ENCODE data around the gene EFNA1.
A peak's percentile ranks its signal among the peaks of the same experiment; 100 is the strongest.
"Not testable (repeated sequence)": the region's sequence is repeated elsewhere in the genome, so short reads cannot be mapped to it uniquely, and the experiment has no call there.

Gene EFNA1

DNA sequence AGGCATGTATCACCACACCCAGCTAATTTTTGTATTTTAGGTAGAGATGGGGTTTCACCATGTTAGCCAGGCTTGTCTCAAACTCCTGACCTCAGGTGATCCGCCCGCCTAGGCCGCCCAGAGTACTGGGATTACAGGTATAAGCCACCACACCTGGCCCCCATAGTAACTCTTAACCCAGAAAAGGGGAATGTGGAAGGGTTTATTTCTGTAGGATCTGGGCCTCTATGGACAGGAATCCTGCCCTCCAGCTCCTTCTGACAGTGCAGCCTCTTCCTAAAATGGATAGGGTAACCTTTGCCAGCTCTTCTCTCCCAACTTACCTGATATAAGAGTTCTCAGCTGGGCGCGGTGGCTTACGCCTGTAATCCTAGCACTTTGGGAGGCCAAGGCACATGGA is 35.0 kb downstream of the EFNA1 start:
- DNase-seq = not testable (repeated sequence)

DNA sequence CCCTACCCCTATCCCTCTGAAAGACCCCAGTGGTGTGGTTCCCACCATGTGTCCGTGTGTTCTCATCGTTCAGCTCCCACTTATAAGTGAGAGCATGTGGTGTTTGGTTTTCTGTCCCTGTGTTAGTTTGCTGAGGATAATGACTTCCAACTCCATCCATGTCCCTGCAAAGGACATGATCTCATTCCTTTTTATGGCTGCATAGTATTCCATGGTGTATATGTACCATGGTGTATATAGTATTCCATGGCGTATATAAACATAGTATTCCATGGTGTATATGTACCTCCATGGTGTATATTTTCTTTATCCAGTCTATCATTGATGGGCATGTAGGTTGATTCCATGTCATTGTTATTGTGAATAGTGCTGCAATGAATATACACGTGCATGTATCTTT is 36.1 kb downstream of the EFNA1 start:
- DNase-seq = not testable (repeated sequence)

DNA sequence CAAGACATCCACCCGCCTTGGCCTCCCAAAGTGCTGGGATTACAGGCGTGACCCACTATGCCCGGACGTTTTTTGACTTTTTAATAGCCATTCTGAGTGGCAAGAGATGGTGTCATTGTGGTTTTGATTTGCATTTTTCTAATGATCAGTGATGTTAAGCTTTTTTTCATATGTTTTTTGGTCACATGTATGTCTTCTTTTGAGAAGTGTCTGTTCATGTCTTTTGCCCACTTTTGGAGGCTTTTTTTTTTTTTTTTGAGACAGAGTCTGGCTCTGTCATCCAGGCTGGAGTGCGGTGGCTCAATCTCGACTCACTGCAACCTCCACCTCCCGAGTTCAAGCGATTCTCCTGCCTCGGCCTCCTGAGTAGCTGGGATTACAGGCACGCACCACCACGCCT is 36.9 kb downstream of the EFNA1 start:
- not testable (repeated sequence) for DNase-seq

DNA sequence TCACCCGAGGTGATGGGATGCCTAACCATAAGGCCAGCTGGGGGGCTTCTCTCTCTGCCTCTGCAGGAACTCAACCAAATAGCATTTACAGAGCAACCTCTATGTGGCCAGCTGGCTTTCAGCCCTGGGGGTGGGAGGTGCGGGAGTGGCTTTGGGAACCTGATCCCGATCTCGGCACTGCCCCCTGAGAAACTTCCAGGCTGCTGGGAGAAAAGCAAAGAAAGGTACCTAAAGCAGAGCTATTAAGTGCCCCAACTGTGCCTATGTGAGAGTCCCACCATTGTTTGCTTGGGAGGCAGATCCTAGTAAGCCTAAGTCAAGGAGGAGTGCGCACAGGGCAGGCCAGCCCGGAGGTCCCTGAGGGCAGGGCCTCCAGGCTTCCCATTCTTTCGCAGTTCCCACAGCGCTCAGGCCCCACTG is 38.4 kb downstream of the EFNA1 start:
- no peak for DNase-seq

DNA sequence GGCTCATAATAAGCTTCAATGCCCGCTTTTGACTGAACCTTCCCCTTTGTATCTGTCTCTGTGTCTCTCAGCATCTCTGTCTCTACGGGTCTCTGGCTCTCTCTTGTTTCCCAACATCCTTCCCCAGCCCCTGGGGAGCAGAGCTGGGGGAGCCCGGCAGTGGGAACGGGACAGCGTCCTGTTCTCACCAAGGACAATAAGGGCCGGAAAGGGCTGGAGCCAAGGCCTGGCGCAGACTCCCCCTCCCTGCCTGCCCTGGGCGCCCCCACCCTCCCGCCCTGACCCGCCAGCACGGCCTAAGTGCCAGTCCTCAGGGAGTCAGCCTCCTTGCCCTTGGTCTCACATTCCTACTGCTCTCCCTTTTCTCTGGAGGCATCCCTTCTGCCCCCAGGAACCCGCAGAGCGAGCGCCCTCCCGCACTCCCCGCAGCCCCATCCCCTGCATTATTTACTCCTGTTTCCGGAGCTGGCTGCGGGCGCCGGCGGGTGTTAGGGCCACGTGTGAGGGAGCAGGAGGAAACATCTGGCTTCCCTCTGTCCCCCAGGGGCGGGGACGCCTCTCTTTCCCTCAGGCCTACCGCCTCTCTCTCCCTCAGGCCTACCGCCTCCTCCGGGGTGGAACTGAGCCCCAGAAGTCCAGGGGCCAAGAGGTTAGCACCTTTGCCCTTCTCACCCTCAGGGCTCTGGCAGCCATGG is 38.9 kb downstream of the EFNA1 start:
- DNase-seq = peak; percentile 62

DNA sequence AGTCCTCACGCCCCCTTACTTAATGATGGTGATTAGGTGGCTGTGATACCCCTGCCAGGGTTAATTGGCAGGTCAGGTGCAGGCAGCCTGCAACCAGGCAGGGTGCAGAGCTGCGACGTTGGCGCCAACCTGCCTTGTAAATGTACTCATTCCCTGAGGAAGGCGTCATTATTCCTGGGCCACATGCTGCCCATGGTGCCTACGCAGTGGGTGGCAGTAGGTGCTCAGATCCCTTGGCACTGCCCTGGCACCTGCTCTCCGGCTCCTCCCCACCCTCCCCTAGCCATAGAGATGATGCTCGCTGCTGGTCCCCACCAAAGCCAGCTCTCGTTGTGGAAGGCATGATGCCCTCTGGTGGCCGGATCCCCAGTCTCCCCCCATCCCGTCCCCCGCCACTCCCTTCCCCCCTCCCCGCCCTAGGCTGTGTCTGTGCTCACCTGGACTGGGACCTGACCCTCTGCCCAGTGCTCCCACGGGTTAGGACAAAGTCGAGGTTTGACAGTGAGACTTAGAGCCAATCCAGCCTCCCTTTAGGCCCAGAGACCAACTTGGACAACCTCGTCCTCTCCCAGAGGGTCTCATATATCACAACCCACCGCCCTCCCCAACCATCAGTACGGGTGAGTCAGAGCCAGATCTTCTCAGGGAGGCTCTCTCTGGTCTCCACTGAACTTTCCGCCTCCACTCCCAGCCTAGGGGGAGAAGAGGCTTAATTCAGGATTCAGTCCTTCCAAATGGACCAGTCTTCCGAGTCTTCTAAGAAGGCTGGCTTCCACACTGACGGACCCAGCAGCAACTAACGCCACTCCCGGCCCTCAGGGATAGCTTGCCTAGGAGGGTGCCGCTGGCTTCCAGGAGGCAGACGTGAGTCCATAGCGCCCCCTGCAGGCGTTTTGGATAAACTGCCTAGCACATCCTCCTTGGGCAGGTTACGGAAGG is 39.8 kb downstream of the EFNA1 start:
- peak; percentile 92 for DNase-seq

DNA sequence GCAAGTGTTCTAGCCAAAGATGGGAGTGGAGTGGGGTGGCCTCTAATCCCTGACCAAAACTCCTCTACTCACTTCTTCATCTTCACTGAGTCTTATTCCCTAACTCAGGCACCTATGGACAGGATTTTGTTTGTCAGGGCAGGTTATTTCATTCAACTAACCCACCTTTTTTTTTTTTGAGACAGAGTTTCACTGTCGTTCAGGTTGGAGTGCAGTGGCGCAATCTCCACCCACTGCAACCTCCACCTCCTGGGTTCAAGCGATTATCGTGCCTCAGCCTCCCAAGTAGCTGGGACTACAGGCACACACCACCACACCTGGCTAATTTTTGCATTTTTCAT is 40.4 kb downstream of the EFNA1 start:
- DNase-seq = not testable (repeated sequence)

DNA sequence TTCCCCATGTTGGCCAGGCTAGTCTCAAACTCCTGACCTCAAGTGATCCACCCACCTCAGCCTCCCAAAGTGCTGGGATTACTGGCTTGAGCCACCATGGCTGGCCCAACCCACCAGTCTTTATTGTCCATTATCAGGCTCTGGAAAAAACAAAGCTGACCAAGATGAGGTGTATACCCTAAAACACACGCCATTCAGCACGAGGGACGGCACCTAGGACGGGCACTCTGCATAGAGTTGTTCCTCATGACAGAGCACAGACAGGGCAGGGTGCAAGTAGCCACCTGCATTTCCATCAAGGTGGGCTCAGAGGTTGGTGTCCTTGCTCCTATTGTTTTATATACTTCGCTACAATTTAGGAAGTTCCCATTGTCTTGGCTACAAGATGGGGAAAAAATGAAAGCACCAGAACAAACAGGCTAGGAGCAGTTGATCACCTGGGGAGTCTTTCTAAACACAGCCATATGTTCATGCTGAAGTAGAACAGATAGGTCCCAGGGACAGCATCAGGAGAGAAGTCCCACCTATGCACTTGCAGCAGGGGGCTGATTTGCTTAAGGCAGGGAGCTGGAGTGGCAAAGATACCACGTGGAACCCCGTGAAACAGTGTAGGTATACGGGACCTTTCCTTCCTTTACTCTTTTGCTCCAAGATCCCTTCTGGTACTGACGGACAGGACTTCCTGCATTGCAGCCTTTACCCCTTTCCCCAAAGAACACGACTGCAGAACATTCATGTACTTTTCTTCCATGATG is 41.0 kb downstream of the EFNA1 start:
- DNase-seq = no peak

DNA sequence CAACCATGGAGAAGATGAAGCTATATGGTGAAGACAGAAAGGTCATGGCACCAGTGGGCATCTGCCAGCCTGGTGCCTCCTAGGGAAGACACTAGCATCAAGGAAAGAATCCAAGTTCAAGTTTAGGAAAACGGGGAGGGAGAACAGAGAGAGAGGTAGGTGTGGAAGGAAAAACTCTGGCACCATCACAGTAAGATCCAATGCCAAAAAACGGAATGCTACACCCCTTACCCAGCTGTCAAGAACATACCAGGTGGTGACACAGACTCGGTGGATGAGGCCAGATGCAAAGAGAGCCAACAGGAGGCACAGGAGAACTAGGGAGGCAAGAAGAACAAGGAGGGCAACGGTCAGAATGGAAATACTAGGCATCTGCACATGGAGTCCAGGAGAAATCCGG is 41.9 kb downstream of the EFNA1 start:
- DNase-seq = no peak

DNA sequence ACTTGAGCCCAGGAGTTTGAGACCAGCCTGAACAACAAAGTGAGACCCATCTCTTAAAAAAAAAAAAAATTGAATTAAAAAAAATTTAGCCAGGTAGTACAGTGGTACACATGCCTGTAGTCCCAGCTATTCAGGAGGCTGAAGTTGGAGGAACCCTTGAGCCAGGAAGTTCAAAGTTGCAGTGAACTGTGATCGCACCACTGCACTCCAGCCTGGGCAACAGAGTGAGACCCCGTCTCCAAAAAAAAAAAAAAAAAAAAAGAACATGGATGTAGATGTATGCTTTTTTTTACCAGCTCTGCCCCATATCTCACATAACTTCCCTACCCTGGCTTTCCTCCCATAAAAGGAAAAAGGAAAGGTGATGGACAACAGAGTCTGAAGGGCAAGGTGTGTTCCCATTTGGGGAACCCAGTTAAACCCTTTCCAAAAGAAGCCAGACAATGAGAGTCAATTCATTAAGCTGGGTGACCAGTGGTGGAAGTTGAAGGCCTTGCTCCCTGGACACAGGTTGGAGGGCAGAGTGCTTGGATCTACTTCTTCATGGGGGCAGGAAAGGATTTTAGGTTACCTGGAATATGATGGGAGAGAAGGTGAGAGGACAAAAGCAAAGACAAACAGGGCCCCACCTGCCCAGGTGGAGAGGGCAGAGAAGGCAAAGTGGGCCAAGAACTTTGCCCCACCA is 42.6 kb downstream of the EFNA1 start:
- DNase-seq = no peak

DNA sequence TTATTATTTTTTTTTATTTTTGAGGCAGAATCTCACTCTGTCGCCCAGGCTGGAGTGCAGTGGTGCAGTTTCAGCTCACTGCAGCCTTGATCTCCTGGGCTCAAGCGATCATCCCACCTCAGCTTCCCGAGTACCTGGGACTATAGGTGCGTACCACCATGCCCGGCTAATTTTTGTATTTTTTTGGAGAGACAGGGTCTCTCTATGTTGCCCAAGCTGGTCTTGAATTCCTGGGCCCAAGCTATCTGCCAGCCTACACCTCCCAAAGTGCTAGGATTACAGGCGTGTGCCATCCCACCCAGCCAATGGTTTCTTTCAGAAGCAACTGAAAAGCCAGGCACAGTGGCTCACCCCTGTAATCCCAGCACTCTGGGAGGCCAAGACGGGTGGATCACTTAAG is 43.1 kb downstream of the EFNA1 start:
- DNase-seq = no peak

DNA sequence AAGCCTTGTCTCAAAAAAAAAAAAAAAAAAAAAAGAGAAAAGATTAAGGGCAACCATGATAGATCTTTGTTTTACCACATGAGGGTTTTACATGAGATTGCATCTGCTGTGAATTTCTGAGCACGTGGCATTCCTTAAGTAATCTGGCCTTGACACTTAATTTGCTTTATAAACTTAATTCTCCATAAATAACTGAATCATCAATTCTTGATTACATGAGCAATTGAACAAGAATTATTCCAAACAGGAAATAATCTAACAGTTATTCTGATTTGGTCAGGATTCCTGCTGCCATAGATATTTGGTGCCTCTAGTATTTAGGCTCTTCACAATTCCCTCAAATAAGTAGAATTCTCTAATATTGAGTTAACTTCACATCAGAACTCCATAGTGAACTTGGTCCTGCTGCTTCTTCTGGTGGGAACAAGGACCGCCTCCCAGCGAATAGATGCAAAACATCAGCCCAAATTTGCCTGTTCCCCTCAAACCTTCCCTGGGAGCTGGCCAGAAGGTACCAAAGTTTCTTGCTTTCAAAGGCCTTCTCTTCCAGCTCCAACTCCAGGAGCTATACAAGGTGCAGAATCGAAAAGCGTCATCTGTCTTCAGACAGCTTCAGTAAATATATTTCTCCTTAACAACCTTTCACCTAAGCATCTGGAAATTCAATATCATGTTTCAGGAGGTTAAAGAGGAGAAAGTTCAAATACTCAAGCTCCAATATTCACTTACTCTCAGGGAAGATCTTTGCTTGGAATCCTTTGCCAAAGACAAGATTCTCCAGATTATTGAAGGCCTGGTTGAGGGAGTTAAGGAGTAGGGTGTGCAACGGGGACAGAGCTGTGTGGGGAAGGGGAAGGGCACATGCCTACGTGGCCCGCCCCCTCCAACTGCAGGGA is 44.4 kb downstream of the EFNA1 start:
- no peak for DNase-seq

DNA sequence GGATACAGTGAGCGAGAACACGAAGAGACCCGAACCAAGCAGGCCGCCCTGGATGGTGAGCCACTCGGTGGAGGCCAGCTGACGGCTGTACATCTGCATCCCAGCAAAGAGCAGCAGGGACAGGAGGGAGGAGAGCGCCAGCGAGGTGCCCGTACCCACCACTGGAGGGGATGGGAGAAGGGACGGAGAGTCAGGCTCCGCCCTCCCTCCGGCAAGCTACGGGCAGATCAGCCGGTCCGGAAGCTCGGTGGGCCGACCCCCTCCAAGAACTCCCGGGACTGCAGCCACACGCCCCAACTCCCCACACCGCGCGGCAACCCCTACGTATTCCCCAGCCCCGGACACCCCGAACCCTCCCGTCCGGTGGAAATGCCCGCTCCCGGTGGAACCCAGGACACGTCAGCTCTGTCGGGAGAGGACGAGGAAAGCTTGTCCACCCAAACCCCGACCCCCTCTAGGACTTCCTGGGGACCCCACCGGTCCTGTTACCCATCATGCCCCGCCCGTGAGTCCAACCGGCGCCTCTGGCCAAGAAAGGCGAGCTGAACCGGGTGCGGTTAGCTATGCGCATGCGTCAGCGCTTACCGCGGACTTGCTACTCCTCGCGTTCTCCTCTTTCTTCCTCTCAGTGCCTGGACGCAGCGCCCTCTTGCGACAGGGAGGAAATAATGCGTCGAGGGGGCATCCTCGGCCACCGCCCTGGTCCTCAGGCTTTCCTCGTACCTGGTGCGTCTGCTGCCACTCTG is 45.2 kb downstream of the EFNA1 start, which contains the start of gene KRTCAP2:
Gene KRTCAP2, minus strand, starts transcription at position 573 of the 746 bp plus-strand sequence. Its CDS starts 80 bp downstream, at position 493.
- peak; percentile 97 for DNase-seq

DNA sequence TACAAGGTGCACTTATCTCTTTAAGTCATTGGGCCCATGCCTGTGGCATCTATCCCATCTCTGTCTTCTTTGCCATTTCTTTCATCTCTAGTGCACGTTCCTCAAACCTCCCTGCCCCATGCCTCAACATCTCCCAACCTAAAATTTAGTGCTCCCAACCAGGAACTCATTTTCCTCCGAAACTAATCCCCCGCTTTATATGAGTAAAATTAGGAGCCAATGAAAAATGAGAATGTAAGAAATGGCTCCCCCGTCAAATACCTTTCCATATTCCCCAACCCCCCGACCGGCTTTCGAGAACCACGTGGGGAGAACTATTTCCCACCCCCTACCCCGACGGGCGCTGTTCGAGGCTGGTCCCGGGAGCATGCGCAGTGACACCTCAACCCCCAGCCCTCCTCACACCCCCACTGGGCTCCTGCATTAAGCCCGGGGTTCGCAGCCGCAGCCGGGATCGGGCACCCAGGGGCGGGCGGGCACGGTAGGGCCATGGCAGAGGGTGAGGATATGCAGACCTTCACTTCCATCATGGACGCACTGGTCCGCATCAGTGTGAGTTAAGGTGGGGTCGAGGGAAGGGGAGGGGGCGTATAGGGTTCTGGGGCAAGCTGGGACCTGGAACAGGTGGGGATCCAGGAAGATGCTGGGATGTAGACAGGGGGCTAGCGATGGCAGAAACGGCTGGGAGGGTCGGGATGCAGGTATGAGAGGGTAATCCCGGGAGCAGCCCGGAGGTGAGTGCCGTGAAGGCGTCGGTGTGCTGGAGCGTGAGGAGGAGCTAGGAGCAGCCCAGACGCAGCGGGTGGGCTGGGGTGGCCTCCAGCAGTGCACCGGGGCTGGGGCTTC is 46.0 kb downstream of the EFNA1 start, which contains the start of gene TRIM46:
Gene TRIM46, plus strand, starts transcription at position 372 of the 846 bp plus-strand sequence. Its CDS starts 118 bp downstream, at position 490.
- DNase-seq = peak; percentile 45

DNA sequence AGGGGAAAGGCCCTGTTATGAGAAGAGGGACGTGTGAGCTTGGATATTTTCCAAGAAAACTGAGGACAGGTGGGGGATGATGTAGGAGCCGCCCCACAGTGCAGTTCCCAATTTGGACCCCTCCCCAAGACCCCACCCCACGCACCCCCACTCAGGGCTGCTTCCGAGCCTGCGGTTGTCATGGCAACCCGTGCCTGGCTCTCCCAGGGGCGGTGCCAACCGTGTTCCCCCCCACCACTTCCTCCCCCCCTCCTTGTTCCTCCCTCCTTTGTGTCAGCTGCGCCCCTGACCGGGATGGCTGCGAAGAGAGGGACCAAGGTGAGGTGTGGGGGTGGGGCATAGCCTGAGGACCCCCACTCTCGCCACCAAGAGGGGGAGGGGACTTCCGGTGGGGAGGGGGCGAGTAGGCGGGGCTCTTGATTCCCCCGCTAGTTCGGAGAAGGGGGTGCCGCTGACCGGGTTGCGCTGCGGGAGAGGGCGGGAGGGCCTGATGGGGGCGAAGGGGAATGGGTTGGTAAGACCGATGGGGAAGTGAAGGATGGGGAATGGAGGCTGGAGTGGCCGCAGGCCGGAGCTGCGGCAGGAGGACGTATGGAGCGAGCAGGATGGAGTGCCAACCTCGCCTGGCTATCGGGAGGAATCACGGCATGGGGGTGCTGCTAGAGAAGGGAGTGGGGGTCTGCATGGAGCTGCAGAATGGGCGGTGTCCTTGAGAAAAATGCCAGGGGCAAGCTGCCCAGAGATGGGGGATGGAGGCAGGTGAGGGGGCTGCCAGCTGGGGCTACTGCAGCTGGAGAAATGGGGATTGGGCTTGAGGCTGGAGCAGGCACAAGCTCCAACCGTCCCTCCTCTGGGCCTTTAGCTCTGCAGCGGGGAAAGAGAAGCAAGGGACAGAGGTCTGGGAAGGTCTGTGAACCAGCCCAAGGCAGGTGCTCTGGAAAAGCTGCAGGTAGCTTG is 46.9 kb downstream of the EFNA1 start:
- no peak for DNase-seq

DNA sequence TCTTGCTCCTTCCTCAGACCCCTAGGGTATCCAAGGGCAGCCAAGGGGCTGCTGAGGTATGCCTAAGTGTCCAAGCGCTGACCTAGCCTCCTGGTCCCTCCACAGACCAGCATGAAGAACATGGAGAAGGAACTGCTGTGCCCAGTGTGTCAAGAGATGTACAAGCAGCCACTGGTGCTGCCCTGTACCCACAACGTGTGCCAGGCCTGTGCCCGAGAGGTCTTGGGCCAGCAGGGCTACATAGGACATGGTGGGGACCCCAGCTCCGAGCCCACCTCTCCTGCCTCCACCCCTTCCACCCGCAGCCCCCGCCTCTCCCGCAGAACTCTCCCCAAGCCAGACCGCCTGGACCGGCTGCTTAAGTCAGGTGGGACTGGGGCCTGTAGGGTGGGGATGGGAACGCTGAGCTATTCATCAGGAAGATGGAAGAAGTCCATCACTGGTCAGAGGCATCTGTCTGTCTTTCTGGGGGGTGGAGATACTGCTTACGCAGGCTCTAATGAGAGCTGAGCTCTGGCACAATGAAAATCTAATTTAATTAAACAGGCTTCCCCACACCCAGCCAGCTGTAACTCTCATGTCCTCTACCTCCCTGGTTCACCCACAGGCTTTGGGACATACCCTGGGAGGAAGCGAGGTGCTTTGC is 47.7 kb downstream of the EFNA1 start:
- no peak for DNase-seq

DNA sequence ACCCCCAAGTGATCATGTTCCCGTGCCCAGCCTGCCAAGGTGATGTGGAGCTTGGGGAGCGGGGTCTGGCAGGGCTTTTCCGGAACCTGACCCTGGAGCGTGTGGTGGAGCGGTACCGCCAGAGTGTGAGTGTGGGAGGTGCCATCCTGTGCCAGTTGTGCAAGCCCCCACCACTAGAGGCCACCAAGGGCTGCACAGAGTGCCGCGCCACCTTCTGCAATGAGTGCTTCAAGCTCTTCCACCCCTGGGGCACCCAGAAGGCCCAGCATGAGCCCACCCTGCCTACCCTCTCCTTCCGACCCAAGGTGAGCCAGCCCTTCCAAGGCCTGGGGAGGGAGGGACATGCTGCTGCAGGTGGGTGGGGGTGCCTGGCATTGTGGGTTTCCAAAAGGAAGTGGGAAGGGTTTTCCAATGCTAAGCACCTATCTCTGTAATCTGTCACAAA is 48.3 kb downstream of the EFNA1 start:
- peak; percentile 18 for DNase-seq

DNA sequence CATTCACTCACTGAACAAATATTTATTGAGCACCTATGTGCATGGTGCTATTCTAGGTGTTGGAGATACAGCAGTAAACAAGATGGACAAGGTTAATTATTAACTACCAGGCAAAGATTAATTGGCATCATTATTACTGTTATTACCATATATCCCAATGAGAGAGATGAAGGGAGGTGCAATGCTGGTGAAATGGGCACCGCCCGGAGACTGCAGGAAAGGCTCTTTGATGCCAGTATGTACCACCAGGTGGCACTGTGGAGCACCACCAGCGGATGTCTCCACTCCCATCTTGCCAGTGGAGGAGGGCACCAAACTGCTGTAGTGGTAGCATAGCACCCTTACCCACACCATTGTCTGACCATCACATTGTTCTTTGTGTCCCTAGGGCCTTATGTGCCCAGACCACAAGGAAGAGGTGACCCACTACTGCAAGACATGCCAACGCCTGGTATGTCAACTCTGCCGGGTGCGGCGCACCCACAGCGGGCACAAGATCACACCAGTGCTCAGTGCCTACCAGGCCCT is 48.9 kb downstream of the EFNA1 start:
- DNase-seq = peak; percentile 77
